ENCODE measurements around the gene ACOT4. TPM values are rescaled to one million over a fixed set of nuclear protein-coding genes. Genes with fewer than 3 reads are reported as not detected.
"Not testable (repeated sequence)": the region's sequence is repeated elsewhere in the genome, so short reads cannot be mapped to it uniquely, and the experiment has no call there.

ACOT4 gene
- total and polyA plus RNA-seq, 2 experiments from 2014 or later, result 1.0 to 1.6 TPM

GRCh38 chr14:73589116-73589515, 2.6 kb upstream of the ACOT4 start (continued):
- no peak for TF ChIP-seq ZNF462 (CRISPR knock-in tag; IDR thresholded peaks at IDR 0.05)

GRCh38 chr14:73590673-73591004, 1.0 kb upstream of the ACOT4 start:
- H3K27ac ChIP-seq (ENCODE audit: low read depth); H4K20me1 ChIP-seq (replicated peaks; ENCODE audit: insufficient read depth); H2AFZ ChIP-seq; H3K4me1 ChIP-seq (ENCODE audit: insufficient read depth); H3K4me1 Mint-ChIP-seq; H3K27ac Mint-ChIP-seq; H3K4me2 ChIP-seq; H3K9me3 Mint-ChIP-seq; H3K9me2 ChIP-seq (ENCODE audit: insufficient read depth); H3F3A ChIP-seq (replicated peaks; ENCODE audit: low read depth); H3K79me2 ChIP-seq (replicated peaks; ENCODE audit: insufficient read depth); DNase-seq (ENCODE audit: low spot score); H3K4me3 Mint-ChIP-seq; ATAC-seq; H3K36me3 ChIP-seq (ENCODE audit: insufficient read depth); H3K4me3 ChIP-seq; H3K36me3 Mint-ChIP-seq (ENCODE audit: low read depth): not testable (repeated sequence)
- peaks cover 24% of the 10 kb centered on the region for H3K27me3 ChIP-seq (ENCODE audit: insufficient read depth)
- H3K27me3 Mint-ChIP-seq (ENCODE audit: insufficient read depth, low read depth, poor library complexity), result peaks cover 18% of the 10 kb centered on the region

- Histone ChIP-seq H4K20me1 (replicated peaks; ENCODE audit: insufficient read depth) (no peaks in the 10 kb centered on the region; the same call in 1 of the 2 replicates), H3F3A (replicated peaks; ENCODE audit: low read depth) (peaks cover 4% of the 10 kb centered on the region; the same call in 1 of the 2 replicates), H3K4me1 (ENCODE audit: insufficient read depth) (no peaks in the 10 kb centered on the region), H3K4me2 (no peak overlapping the region), H3K9me2 (ENCODE audit: insufficient read depth) (no peaks in the 10 kb centered on the region), H3K36me3 (ENCODE audit: insufficient read depth) (no peaks in the 10 kb centered on the region), H3K4me3 (no peak overlapping the region), H2AFZ (no peak overlapping the region), H3K27ac (ENCODE audit: low read depth) (no peak overlapping the region), H3K79me2 (replicated peaks; ENCODE audit: insufficient read depth) (no peaks in the 10 kb centered on the region), H3K27me3 (ENCODE audit: insufficient read depth) (peaks cover 24% of the 10 kb centered on the region)
- Mint-ChIP-seq H3K27me3 (ENCODE audit: insufficient read depth, low read depth, poor library complexity) (peaks cover 18% of the 10 kb centered on the region), H3K36me3 (ENCODE audit: low read depth) (peaks cover 7% of the 10 kb centered on the region; the same call in 1 of the 3 replicates), H3K4me1 (no peaks in the 10 kb centered on the region), H3K27ac (no peak overlapping the region), H3K9me3 (peaks cover 5% of the 10 kb centered on the region; the same call in 1 of the 3 replicates), H3K4me3 (no peak overlapping the region)
- ATAC-seq, result no peak
- no peak for DNase-seq (ENCODE audit: low spot score)
- TF ChIP-seq ZNF462 (CRISPR knock-in tag; IDR thresholded peaks at IDR 0.05) (no peak), STAT1 (IDR thresholded peaks at IDR 0.05; ENCODE audit: unreplicated experiment) (no peak), EZH2 (IDR thresholded peaks at IDR 0.05; ENCODE audit: low read depth, unreplicated experiment) (no peak), EZH2phosphoT487 (IDR thresholded peaks at IDR 0.05; ENCODE audit: unreplicated experiment) (no peak), ZNF114 (CRISPR knock-in tag; IDR thresholded peaks at IDR 0.05) (no peak)
Measured at GRCh38 chr14:73594491-73594890, 2.8 kb downstream of the ACOT4 start.

All from GM23338 (cell line).